GM19193 (cell line): Measurements from ENCODE around the gene XK.

Source experiments
- POLR2A ChIP-seq: IDR thresholded peaks from 4 replicates; pipeline ENCODE4 v1.6.1; 2011; ENCODE audit not compliant: insufficient read depth, insufficient read length; ENCODE audit errors: extremely low read depth

Gene XK

GRCh38 chrX:37685381-37686359 is at the start of gene XK:
XK (plus strand) TSS chrX:37685791; CDS start chrX:37685962, 171 bp downstream.
- no peak for TF ChIP-seq POLR2A

GRCh38 chrX:37638047-37638446 is 47.5 kb upstream of the XK start:
- no peak for TF ChIP-seq POLR2A

GRCh38 chrX:37640142-37640541 is 45.4 kb upstream of the XK start:
- no peak for TF ChIP-seq POLR2A

GRCh38 chrX:37641859-37642258 is 43.7 kb upstream of the XK start:
- TF ChIP-seq POLR2A: no peak

GRCh38 chrX:37644381-37645305 is 40.9 kb upstream of the XK start:
- no peak for TF ChIP-seq POLR2A

GRCh38 chrX:37646254-37646653 is 39.3 kb upstream of the XK start:
- TF ChIP-seq POLR2A: no peak

- no peak for TF ChIP-seq POLR2A
Measured at GRCh38 chrX:37651921-37652452, 33.6 kb upstream of the XK start.

- TF ChIP-seq POLR2A: no peak
Measured at GRCh38 chrX:37652589-37653231, 32.9 kb upstream of the XK start.

- no peak for TF ChIP-seq POLR2A
Measured at GRCh38 chrX:37653397-37654085, 32.0 kb upstream of the XK start.

GRCh38 chrX:37658343-37659030 is 27.1 kb upstream of the XK start:
- TF ChIP-seq POLR2A: no peak

- no peak for TF ChIP-seq POLR2A
Measured at GRCh38 chrX:37659047-37659446, 26.5 kb upstream of the XK start.

- TF ChIP-seq POLR2A: no peak
Measured at GRCh38 chrX:37662181-37662580, 23.4 kb upstream of the XK start.

- TF ChIP-seq POLR2A: no peak
Measured at GRCh38 chrX:37666516-37666915, 19.1 kb upstream of the XK start.

GRCh38 chrX:37667141-37667540 is 18.4 kb upstream of the XK start:
- no peak for TF ChIP-seq POLR2A

GRCh38 chrX:37672563-37672962 is 13.0 kb upstream of the XK start:
- no peak for TF ChIP-seq POLR2A
